Stomach (tissue), 9 donors: ENCODE data around the gene NOL8. TPM values are rescaled to one million over a fixed set of nuclear protein-coding genes. Genes with fewer than 3 reads are reported as not detected.

Source experiments
- DNase-seq, 2 donors: peaks; one replicate each; pipeline versions ENCODE4 v3.0.0 to v3.0.0-alpha.2; 2013 to 2019
- H3K27ac ChIP-seq, 5 donors: fragments of 200-600 bp in 4 of 5; sonication (generic) in 4 of 5; one replicate each; pipeline ENCODE4 v1.5.1; 2013 to 2019; ENCODE audit warnings: mild to moderate bottlenecking in 1 of 5, moderate library complexity in 1 of 5
- H3K27me3 ChIP-seq, 3 donors: fragments of 200-600 bp; sonication (generic); one replicate each; pipeline ENCODE4 v1.5.1; 2017 to 2019; ENCODE audit warnings: mixed run types in 1 of 3
- H3K36me3 ChIP-seq, 4 donors: fragments of 200-600 bp; sonication (generic); 1 replicate in 3 of 4; 2 replicates in 1 of 4; pipeline ENCODE4 v1.5.1; 2016 to 2019
- H3K4me1 ChIP-seq, 4 donors: fragments of 200-600 bp; sonication (generic); one replicate each; pipeline ENCODE4 v1.5.1; 2016 to 2019
- H3K4me3 ChIP-seq, 4 donors: fragments of 200-600 bp; sonication (generic) in 3 of 4; one replicate each; pipeline ENCODE4 v1.5.1; 2016 to 2019; ENCODE audit warnings: mild to moderate bottlenecking in 1 of 4
- H3K9me3 ChIP-seq, 4 donors: fragments of 200-600 bp; sonication (generic); one replicate each; pipeline ENCODE4 v1.5.1; 2016 to 2019
- CTCF ChIP-seq, 7 experiments: fragments of 450-650 bp in 4 of 7; fragments of 200-600 bp in 3 of 7; sonication (generic) in 3 of 7; IDR thresholded peaks; one replicate each; pipeline ENCODE4 v1.5.1; 2016 to 2019; ENCODE audit warnings: antibody characterized with exemption in 7 of 7, control low read depth in 2 of 7, mild to moderate bottlenecking in 1 of 7
- EP300 ChIP-seq: sonication (generic); formaldehyde crosslinking; IDR thresholded peaks from one replicate; pipeline ENCODE4 v1.6.1; 2017; ENCODE audit warnings: antibody characterized with exemption
- POLR2A ChIP-seq, 4 donors: fragments of 450-650 bp; IDR thresholded peaks; one replicate each; pipeline ENCODE4 v1.6.1; 2016; ENCODE audit warnings: antibody characterized with exemption in 4 of 4, control low read depth in 2 of 4, mild to moderate bottlenecking in 1 of 4, moderate library complexity in 1 of 4
- POLR2AphosphoS5 ChIP-seq, 3 donors: sonication (generic); formaldehyde crosslinking; IDR thresholded peaks; one replicate each; pipeline ENCODE4 v1.6.1; 2016; ENCODE audit warnings: antibody characterized with exemption in 3 of 3
- WGBS, 5 donors: extraction: QIAGEN DNeasy Blood & Tissue Kit in 3 of 5; methylation state at CpG; one replicate each; pipeline versions ENCODE4 v1.1.5 to v1.1.7; 2013 to 2018; 5-methylcytosine and 5-hydroxymethylcytosine counted together
- intact Hi-C: fragments of 100-400 bp; cut with DNase I; formaldehyde crosslinking; loops from one replicate; pipeline ENCODE4 v1.15.1; 2023; ENCODE audit warnings: low total_unique reads
- polyA plus RNA-seq, 3 donors: library from polyadenylated mRNA; stranded (reverse); fragments of 200-250 nt; gene quantifications; one replicate each; pipeline ENCODE4 v1.2.3, GENCODE V29; 2013
- total RNA-seq, 5 donors: library from RNA; depleted of rRNA; stranded (reverse); fragments of >200 nt; gene quantifications; one replicate each; pipeline versions ENCODE4 v1.1.0 to v1.2.3, GENCODE V29; 2014 to 2016
- donor health status: healthy with polysubstance abuse.
- donor health status: Bipolar disorder and iron deficiency.
- donor health status: healthy.

The NOL8 gene
- total and polyA plus RNA-seq, 8 donors: 11.9 to 75.4 (median 22.3) TPM

DNA sequence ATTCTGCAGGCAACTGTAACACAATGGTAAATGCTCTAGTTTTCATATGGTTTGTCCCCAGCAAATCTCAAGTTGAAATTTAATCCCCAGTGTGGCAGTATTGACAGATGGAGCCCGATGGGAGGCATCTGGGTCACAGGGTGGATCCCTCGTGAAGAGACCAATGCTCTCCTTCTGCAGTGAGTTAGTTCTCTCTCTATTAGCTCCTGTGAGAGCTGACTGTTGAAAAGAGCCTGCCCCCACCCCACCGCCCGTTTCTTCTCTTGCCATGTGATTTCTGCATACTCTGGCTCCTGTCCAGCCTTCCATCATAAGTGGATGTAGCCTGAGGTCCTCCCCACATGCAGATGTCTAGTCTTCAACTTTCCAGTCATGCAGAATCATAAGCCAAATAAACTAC, 58.7 kb downstream of the NOL8 start:
- H3K4me1 ChIP-seq: no peaks in the 10 kb centered on the region
- peaks cover 95 to 100% (median 100%) of the 10 kb centered on the region in 4 donors for H3K36me3 ChIP-seq
- TF ChIP-seq POLR2AphosphoS5 (IDR thresholded peaks at IDR 0.05) (no peak), EP300 (no peak), POLR2A (IDR thresholded peaks at IDR 0.05) (no peak), CTCF (IDR thresholded peaks at IDR 0.05) (no peak)
- intact Hi-C loops: no loop called here
- no peaks in the 10 kb centered on the region for H3K9me3 ChIP-seq
- no peak for DNase-seq
- H3K27me3 ChIP-seq: no peaks in the 10 kb centered on the region
- no peak overlapping the region for H3K27ac ChIP-seq
- 65 to 81% (median 74%) methylated on average over 4 of the region's 4 CpGs for WGBS, 5 donors
- no peak overlapping the region for H3K4me3 ChIP-seq

- no peak overlapping the region for H3K27ac ChIP-seq
- DNase-seq: no peak
- intact Hi-C loops: no loop called here
- H3K27me3 ChIP-seq: no peaks in the 10 kb centered on the region
- 86 to 93% (median 91%) methylated on average over 3 of the region's 3 CpGs for WGBS, 5 donors
- TF ChIP-seq POLR2A (IDR thresholded peaks at IDR 0.05): no peak
- no peak for TF ChIP-seq POLR2AphosphoS5 (IDR thresholded peaks at IDR 0.05)
- no peak for TF ChIP-seq EP300
- TF ChIP-seq CTCF (IDR thresholded peaks at IDR 0.05): no peak
- peaks cover 89 to 100% (median 100%) of the 10 kb centered on the region in 4 donors for H3K36me3 ChIP-seq
- no peaks in the 10 kb centered on the region for H3K4me1 ChIP-seq
- no peak overlapping the region for H3K4me3 ChIP-seq
- no peaks in the 10 kb centered on the region for H3K9me3 ChIP-seq
Measured at GRCh38 chr9:92265154-92265553, 60.0 kb downstream of the NOL8 start.

GRCh38 chr9:92263131-92263530, 62.0 kb downstream of the NOL8 start:
- intact Hi-C loops: no loop called here
- no peak for DNase-seq
- 21 to 57% (median 36%) methylated on average over 1 of the region's 1 CpG for WGBS, 5 donors

GRCh38 chr9:92257327-92257726, 67.8 kb downstream of the NOL8 start:
- intact Hi-C loops: no loop called here
- peaks cover 77 to 100% (median 100%) of the 10 kb centered on the region in 4 donors for H3K36me3 ChIP-seq

More at GRCh38 chr9:92263131-92263530, 62.0 kb downstream of the NOL8 start:
- H3K27ac ChIP-seq: no peak overlapping the region
- no peak overlapping the region for H3K4me3 ChIP-seq
- no peaks in the 10 kb centered on the region for H3K4me1 ChIP-seq
- no peaks in the 10 kb centered on the region for H3K27me3 ChIP-seq
- TF ChIP-seq POLR2A (IDR thresholded peaks at IDR 0.05) (no peak), EP300 (no peak), CTCF (IDR thresholded peaks at IDR 0.05) (no peak), POLR2AphosphoS5 (IDR thresholded peaks at IDR 0.05) (no peak)
- H3K9me3 ChIP-seq: no peaks in the 10 kb centered on the region
- H3K36me3 ChIP-seq: peaks cover 85 to 100% (median 100%) of the 10 kb centered on the region in 4 donors

More at GRCh38 chr9:92257327-92257726, 67.8 kb downstream of the NOL8 start:
- Histone ChIP-seq H3K27me3 (no peaks in the 10 kb centered on the region), H3K27ac (no peak overlapping the region), H3K4me3 (no peak overlapping the region), H3K9me3 (no peaks in the 10 kb centered on the region), H3K4me1 (no peaks in the 10 kb centered on the region)
- WGBS, 5 donors: 77 to 85% (median 83%) methylated on average over 2 of the region's 2 CpGs
- DNase-seq: peak in 1 of 2 donors; percentile 4
- TF ChIP-seq EP300: no peak
- no peak for TF ChIP-seq CTCF (IDR thresholded peaks at IDR 0.05)
- TF ChIP-seq POLR2AphosphoS5 (IDR thresholded peaks at IDR 0.05): no peak
- no peak for TF ChIP-seq POLR2A (IDR thresholded peaks at IDR 0.05)
